ENCODE measurements around the gene SH3RF3.

DNA sequence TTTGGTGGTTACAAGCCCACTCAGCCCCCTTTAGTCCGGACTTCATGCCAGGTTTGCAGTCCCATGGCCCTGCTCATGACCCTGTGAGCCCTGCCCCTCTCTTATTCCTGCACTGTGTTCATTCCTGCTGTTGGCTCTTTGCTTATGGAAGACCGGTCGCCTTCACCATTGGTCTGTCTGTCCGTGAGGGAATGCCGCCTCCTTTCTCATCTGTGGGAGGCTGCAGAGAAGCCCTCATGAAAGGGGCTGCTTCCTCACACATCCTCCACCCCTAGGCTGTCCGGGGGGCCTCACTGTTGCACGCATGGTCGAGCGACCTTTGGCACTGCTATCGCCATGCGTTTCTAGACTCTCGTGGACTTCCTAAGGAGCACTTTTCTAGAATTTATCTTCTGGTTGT lies 16.3 kb downstream of the SH3RF3 start:
- TF ChIP-seq, protein P1, sequence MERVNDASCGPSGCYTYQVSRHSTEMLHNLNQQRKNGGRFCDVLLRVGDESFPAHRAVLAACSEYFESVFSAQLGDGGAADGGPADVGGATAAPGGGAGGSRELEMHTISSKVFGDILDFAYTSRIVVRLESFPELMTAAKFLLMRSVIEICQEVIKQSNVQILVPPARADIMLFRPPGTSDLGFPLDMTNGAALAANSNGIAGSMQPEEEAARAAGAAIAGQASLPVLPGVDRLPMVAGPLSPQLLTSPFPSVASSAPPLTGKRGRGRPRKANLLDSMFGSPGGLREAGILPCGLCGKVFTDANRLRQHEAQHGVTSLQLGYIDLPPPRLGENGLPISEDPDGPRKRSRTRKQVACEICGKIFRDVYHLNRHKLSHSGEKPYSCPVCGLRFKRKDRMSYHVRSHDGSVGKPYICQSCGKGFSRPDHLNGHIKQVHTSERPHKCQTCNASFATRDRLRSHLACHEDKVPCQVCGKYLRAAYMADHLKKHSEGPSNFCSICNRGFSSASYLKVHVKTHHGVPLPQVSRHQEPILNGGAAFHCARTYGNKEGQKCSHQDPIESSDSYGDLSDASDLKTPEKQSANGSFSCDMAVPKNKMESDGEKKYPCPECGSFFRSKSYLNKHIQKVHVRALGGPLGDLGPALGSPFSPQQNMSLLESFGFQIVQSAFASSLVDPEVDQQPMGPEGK (CRISPR knock-in tag; IDR thresholded peaks at IDR 0.05; ENCODE audit: borderline replicate concordance), result no peak
- TF ChIP-seq PPARA (CRISPR knock-in tag; IDR thresholded peaks at IDR 0.05; ENCODE audit: borderline replicate concordance) (no peak), TCF4 (CRISPR knock-in tag; IDR thresholded peaks at IDR 0.05; ENCODE audit: borderline replicate concordance) (no peak), ZFP30 (CRISPR knock-in tag; IDR thresholded peaks at IDR 0.05) (no peak), ESRRG (CRISPR knock-in tag; IDR thresholded peaks at IDR 0.05) (no peak), CSDC2 (CRISPR knock-in tag; IDR thresholded peaks at IDR 0.05) (no peak), SNAI2 (CRISPR knock-in tag; IDR thresholded peaks at IDR 0.05) (no peak), ZNF70 (CRISPR knock-in tag; IDR thresholded peaks at IDR 0.05) (no peak), ISL1 (CRISPR knock-in tag; IDR thresholded peaks at IDR 0.05) (no peak), TOX (CRISPR knock-in tag; IDR thresholded peaks at IDR 0.05; ENCODE audit: borderline replicate concordance) (no peak), RARB (CRISPR knock-in tag; IDR thresholded peaks at IDR 0.05) (no peak), TSHZ2 (CRISPR knock-in tag; IDR thresholded peaks at IDR 0.05) (no peak)
- TF ChIP-seq, protein P2, sequence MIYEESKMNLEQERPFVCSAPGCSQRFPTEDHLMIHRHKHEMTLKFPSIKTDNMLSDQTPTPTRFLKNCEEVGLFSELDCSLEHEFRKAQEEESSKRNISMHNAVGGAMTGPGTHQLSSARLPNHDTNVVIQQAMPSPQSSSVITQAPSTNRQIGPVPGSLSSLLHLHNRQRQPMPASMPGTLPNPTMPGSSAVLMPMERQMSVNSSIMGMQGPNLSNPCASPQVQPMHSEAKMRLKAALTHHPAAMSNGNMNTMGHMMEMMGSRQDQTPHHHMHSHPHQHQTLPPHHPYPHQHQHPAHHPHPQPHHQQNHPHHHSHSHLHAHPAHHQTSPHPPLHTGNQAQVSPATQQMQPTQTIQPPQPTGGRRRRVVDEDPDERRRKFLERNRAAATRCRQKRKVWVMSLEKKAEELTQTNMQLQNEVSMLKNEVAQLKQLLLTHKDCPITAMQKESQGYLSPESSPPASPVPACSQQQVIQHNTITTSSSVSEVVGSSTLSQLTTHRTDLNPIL (CRISPR knock-in tag; IDR thresholded peaks at IDR 0.05; ENCODE audit: low read depth), result no peak

Measured in SK-N-SH treated with all-trans-retinoic acid at 6 μM for 48 hours (cell line).